GM12878 (cell line): Measurements from ENCODE around the gene ARHGEF7. TPM values are rescaled to one million over a fixed set of nuclear protein-coding genes. Genes with fewer than 3 reads are reported as not detected.

Experiments used
- ATAC-seq: fragments of 200-7000 bp; cut with Tn5 transposase; 3 replicates; pipeline ENCODE4 v1.9.1; 2020; ENCODE audit warnings: mild to moderate bottlenecking, moderate library complexity
- BruUV-seq: library from RNA; stranded (reverse); fragments of 400-500 nt; replicated peaks from 2 replicates; lab custom pipeline; 2021; lab: Mats Ljungman, UMichigan
- CTCF ChIA-PET: fragments of 300-600 bp; sonication (Branson Sonifier 250); formaldehyde crosslinking; extraction: SDS; loops from one replicate; lab custom pipeline; 2021; ENCODE audit warnings: inconsistent platforms; lab: Yijun Ruan, JAX
- POLR2A ChIA-PET: fragments of 350-600 bp; formaldehyde crosslinking; extraction: SDS; loops from one replicate; lab custom pipeline; 2021; ENCODE audit warnings: inconsistent platforms; lab: Charles Lee
- RAD21 ChIA-PET: fragments of 300-600 bp; sonication (Branson Sonifier 250); formaldehyde crosslinking; loops from one replicate; lab custom pipeline; 2023; ENCODE audit warnings: antibody characterized with exemption; ENCODE audit not compliant: unreplicated experiment; lab: Charles Lee
- SMC1A ChIA-PET: fragments of 300-600 bp; sonication (Branson Sonifier 250); formaldehyde crosslinking; loops from one replicate; lab custom pipeline; 2023; ENCODE audit not compliant: unreplicated experiment, uncharacterized antibody; lab: Charles Lee
- DNase-seq: peaks from one replicate; pipeline ENCODE4 v3.0.0-alpha.2; 2011; ENCODE audit warnings: low read depth, low spot score
- FAIRE-seq: peaks from 3 replicates; lab custom pipeline; 2011; peaks lifted over from hg19 to GRCh38; lab: Jason Lieb, UNC
- H2AFZ ChIP-seq: 2 replicates; pipeline ENCODE4 v1.6.0; 2011; ENCODE audit warnings: low read depth, low read length, control low read depth; ENCODE audit not compliant: control insufficient read depth
- H3K27ac ChIP-seq: 2 replicates; pipeline ENCODE4 v1.5.1; 2011; ENCODE audit warnings: control low read depth; ENCODE audit not compliant: control insufficient read depth, insufficient read depth
- H3K27me3 ChIP-seq, 2 experiments: replicated peaks in 1 of 2; 2 replicates each; pipeline versions ENCODE4 v1.6.0 to v1.6.1; 2011; ENCODE audit warnings: low read length in 1 of 2; ENCODE audit not compliant: control insufficient read depth in 2 of 2, insufficient read depth in 2 of 2
- H3K36me3 ChIP-seq, 2 experiments: 2 replicates each; pipeline ENCODE4 v1.5.1; 2011; ENCODE audit warnings: low read length in 1 of 2; ENCODE audit not compliant: control insufficient read depth in 2 of 2, insufficient read depth in 2 of 2
- H3K4me1 ChIP-seq: 2 replicates; pipeline ENCODE4 v1.6.1; 2011; ENCODE audit warnings: mild to moderate bottlenecking, low read length, moderate library complexity, mixed read lengths; ENCODE audit not compliant: control insufficient read depth, insufficient read depth
- H3K4me2 ChIP-seq: 2 replicates; pipeline ENCODE4 v1.6.0; 2011; ENCODE audit warnings: control low read depth; ENCODE audit not compliant: control insufficient read depth, insufficient read depth
- H3K4me3 ChIP-seq: fragments of 200-600 bp; sonication (generic); 2 replicates; pipeline ENCODE4 v1.5.1; 2016
- H3K79me2 ChIP-seq: 2 replicates; pipeline ENCODE4 v1.6.0; 2011; ENCODE audit warnings: low read length; ENCODE audit not compliant: control insufficient read depth, insufficient read depth
- H3K9ac ChIP-seq: 2 replicates; pipeline ENCODE4 v1.8.0; 2011; ENCODE audit warnings: low read length, control low read depth, mixed read lengths; ENCODE audit not compliant: control insufficient read depth, insufficient read depth
- H3K9me3 ChIP-seq: replicated peaks from 3 replicates; pipeline ENCODE4 v1.5.1; 2011; ENCODE audit warnings: mild to moderate bottlenecking, low read length; ENCODE audit not compliant: control insufficient read depth, insufficient read depth
- H4K20me1 ChIP-seq: 2 replicates; pipeline ENCODE4 v1.6.0; 2011; ENCODE audit not compliant: control insufficient read depth, insufficient read depth
- ASH2L ChIP-seq: fragments of 300-600, 200-600 bp; sonication (generic); IDR thresholded peaks from 2 replicates; pipeline ENCODE4 v1.6.1; 2017; ENCODE audit warnings: low read depth, mild to moderate bottlenecking, borderline replicate concordance
- BACH1 ChIP-seq: fragments of 450-650 bp; IDR thresholded peaks from 2 replicates; pipeline ENCODE4 v1.6.1; 2017; ENCODE audit warnings: mild to moderate bottlenecking, borderline replicate concordance
- CHD4 ChIP-seq: fragments of 200-600 bp; sonication (generic); IDR thresholded peaks from 2 replicates; pipeline ENCODE4 v1.6.1; 2016; ENCODE audit warnings: mild to moderate bottlenecking
- ESRRA ChIP-seq: IDR thresholded peaks from 2 replicates; pipeline ENCODE4 v1.6.1; 2012; ENCODE audit warnings: mild to moderate bottlenecking, low read length, improper control_type of control experiment
- ETV6 ChIP-seq, 2 experiments: fragments of 450-650 bp in 1 of 2; IDR thresholded peaks in 1 of 2; conservative IDR thresholded peaks in 1 of 2; 2 replicates each; pipeline ENCODE4 v1.6.1; 2014; ENCODE audit warnings: antibody characterized with exemption in 1 of 2, borderline replicate concordance in 1 of 2, low read depth in 1 of 2, mild to moderate bottlenecking in 1 of 2, moderate library complexity in 1 of 2
- JUND ChIP-seq: IDR thresholded peaks from 2 replicates; pipeline ENCODE4 v1.6.1; 2012; ENCODE audit warnings: low read depth, mild to moderate bottlenecking, low read length, improper control_type of control experiment, moderate library complexity
- KDM1A ChIP-seq: fragments of 200-600 bp; sonication (generic); IDR thresholded peaks from 2 replicates; pipeline ENCODE4 v1.6.1; 2016; ENCODE audit warnings: borderline replicate concordance
- NR2C2 ChIP-seq: IDR thresholded peaks from 2 replicates; pipeline ENCODE4 v1.6.1; 2011; ENCODE audit warnings: borderline replicate concordance, low read depth; ENCODE audit not compliant: control insufficient read depth, insufficient read length
- PML ChIP-seq: IDR thresholded peaks from 2 replicates; pipeline ENCODE4 v1.6.1; 2012; ENCODE audit warnings: low read length, inconsistent platforms
- POLR2AphosphoS5 ChIP-seq: IDR thresholded peaks from 2 replicates; pipeline ENCODE4 v1.6.1; 2011; ENCODE audit warnings: mild to moderate bottlenecking, low read length, inconsistent platforms
- RBBP5 ChIP-seq: fragments of 200-600 bp; sonication (generic); conservative IDR thresholded peaks from 2 replicates; pipeline ENCODE4 v1.6.1; 2016
- SP1 ChIP-seq: IDR thresholded peaks from one replicate; pipeline ENCODE4 v1.6.1; 2011; ENCODE audit warnings: low read depth, low read length
- TAF1 ChIP-seq: IDR thresholded peaks from 2 replicates; pipeline ENCODE4 v1.6.1; 2011; ENCODE audit warnings: mild to moderate bottlenecking, low read depth, low read length, borderline replicate concordance
- TCF3 ChIP-seq: IDR thresholded peaks from 2 replicates; pipeline ENCODE4 v1.6.1; 2012; ENCODE audit warnings: low read depth, mild to moderate bottlenecking, low read length, borderline replicate concordance; ENCODE audit not compliant: insufficient read depth
- WGBS: methylation state at CpG from one replicate; pipeline ENCODE4 v1.1.6; 2016; ENCODE audit warnings: low lambda C conversion rate; ENCODE audit not compliant: insufficient replicate concordance, insufficient coverage; ENCODE audit errors: missing lambda C conversion rate; 5-methylcytosine and 5-hydroxymethylcytosine counted together
- in situ Hi-C: fragments of 300-500 bp; cut with MboI; formaldehyde crosslinking; loops from 9 replicates; pipeline ENCODE4 v1.14.3; 2018; ENCODE audit warnings: mixed read lengths
- intact Hi-C: fragments of 100-400 bp; cut with micrococcal nuclease; formaldehyde crosslinking; loops from one replicate; pipeline ENCODE4 v1.14.2; 2022; ENCODE audit not compliant: unreplicated experiment
- polyA plus RNA-seq, 11 experiments: library from polyadenylated mRNA; depleted of rRNA in 4 of 11; unstranded in 6 of 11; stranded (reverse) in 5 of 11; fragments of >200 nt; fragmentation: Nextera tagmentation in 4 of 11; fragmentation: Illumina TruSeq in 1 of 11; extraction: Ambion mirVana in 4 of 11; extraction: Trizol in 1 of 11; gene quantifications; 1 replicate in 1 of 11; 2 replicates in 10 of 11; pipeline versions ENCODE4 v1.2.1 to v1.2.3, GENCODE V29; 2011 to 2016; ENCODE audit warnings: inconsistent platforms in 2 of 11, missing spikeins in 2 of 11, low read depth in 1 of 11
- total RNA-seq, 4 experiments: library from RNA; depleted of rRNA in 3 of 4; stranded (reverse); fragments of >200 nt in 3 of 4; fragmentation: Illumina TruSeq in 1 of 4; extraction: Trizol in 1 of 4; gene quantifications; 2 replicates each; pipeline versions ENCODE4 v1.2.1 to v1.2.3, GENCODE V29; 2013 to 2021
- TF ChIP-seq, protein P1 (sequence below): fragments of 450-650 bp; IDR thresholded peaks from 2 replicates; pipeline ENCODE4 v1.6.1; 2017; ENCODE audit warnings: mild to moderate bottlenecking
- TF ChIP-seq, protein P2 (sequence below): fragments of 150-350 bp; IDR thresholded peaks from 2 replicates; pipeline ENCODE4 v1.6.1; 2016; ENCODE audit warnings: low read depth, low read length
- TF ChIP-seq, protein P3 (sequence below): fragments of 450-650 bp; IDR thresholded peaks from 2 replicates; pipeline ENCODE4 v1.6.1; 2016; ENCODE audit warnings: mild to moderate bottlenecking

Gene ARHGEF7
- total and polyA plus RNA-seq, 10 of the 15 experiments (the other 5 are each of a cell fraction or from before 2014, with no cell fraction given) = 4.7 to 65.5 (median 36.6) TPM

DNA sequence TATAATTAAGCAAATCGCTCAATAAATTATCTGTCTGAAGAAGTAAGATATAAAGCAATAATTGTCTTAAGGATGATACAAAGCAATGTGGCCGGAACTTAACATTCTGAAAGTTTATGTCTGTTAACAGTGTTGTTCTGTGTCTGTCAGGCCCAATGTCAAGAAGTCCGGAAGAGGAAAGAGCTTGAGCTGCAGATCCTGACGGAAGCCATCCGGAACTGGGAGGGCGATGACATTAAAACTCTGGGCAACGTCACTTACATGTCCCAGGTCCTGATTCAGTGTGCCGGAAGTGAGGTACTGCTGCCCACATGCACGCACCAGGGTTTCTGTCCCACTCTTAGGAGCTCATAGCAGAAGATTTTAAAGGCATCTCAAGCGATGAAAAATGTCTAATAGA lies 160.3 kb downstream of the ARHGEF7 start:
- no peak overlapping the region for H3K27ac ChIP-seq
- POLR2A ChIA-PET = no interaction called here
- H3K9ac ChIP-seq = no peak overlapping the region
- TF ChIP-seq PML = no peak
- no peak for TF ChIP-seq RBBP5
- TF ChIP-seq ETV6 (conservative IDR thresholded peaks at IDR 0.05 in 1 of 2, IDR thresholded peaks at IDR 0.05 in 1 of 2; ENCODE audit: borderline replicate concordance in 1 of 2, low read depth in 1 of 2) = no peak
- TF ChIP-seq CHD4 = no peak
- no peak for TF ChIP-seq NR2C2
- no peak for TF ChIP-seq ASH2L
- TF ChIP-seq, protein P1, sequence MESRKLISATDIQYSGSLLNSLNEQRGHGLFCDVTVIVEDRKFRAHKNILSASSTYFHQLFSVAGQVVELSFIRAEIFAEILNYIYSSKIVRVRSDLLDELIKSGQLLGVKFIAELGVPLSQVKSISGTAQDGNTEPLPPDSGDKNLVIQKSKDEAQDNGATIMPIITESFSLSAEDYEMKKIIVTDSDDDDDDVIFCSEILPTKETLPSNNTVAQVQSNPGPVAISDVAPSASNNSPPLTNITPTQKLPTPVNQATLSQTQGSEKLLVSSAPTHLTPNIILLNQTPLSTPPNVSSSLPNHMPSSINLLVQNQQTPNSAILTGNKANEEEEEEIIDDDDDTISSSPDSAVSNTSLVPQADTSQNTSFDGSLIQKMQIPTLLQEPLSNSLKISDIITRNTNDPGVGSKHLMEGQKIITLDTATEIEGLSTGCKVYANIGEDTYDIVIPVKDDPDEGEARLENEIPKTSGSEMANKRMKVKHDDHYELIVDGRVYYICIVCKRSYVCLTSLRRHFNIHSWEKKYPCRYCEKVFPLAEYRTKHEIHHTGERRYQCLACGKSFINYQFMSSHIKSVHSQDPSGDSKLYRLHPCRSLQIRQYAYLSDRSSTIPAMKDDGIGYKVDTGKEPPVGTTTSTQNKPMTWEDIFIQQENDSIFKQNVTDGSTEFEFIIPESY = no peak
- TF ChIP-seq TCF3 = no peak
- no peak for TF ChIP-seq ESRRA
- no peak for TF ChIP-seq TAF1
- TF ChIP-seq JUND = no peak
- TF ChIP-seq BACH1 = no peak
- TF ChIP-seq, protein P2, sequence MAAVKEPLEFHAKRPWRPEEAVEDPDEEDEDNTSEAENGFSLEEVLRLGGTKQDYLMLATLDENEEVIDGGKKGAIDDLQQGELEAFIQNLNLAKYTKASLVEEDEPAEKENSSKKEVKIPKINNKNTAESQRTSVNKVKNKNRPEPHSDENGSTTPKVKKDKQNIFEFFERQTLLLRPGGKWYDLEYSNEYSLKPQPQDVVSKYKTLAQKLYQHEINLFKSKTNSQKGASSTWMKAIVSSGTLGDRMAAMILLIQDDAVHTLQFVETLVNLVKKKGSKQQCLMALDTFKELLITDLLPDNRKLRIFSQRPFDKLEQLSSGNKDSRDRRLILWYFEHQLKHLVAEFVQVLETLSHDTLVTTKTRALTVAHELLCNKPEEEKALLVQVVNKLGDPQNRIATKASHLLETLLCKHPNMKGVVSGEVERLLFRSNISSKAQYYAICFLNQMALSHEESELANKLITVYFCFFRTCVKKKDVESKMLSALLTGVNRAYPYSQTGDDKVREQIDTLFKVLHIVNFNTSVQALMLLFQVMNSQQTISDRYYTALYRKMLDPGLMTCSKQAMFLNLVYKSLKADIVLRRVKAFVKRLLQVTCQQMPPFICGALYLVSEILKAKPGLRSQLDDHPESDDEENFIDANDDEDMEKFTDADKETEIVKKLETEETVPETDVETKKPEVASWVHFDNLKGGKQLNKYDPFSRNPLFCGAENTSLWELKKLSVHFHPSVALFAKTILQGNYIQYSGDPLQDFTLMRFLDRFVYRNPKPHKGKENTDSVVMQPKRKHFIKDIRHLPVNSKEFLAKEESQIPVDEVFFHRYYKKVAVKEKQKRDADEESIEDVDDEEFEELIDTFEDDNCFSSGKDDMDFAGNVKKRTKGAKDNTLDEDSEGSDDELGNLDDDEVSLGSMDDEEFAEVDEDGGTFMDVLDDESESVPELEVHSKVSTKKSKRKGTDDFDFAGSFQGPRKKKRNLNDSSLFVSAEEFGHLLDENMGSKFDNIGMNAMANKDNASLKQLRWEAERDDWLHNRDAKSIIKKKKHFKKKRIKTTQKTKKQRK = no peak
- TF ChIP-seq, protein P3, sequence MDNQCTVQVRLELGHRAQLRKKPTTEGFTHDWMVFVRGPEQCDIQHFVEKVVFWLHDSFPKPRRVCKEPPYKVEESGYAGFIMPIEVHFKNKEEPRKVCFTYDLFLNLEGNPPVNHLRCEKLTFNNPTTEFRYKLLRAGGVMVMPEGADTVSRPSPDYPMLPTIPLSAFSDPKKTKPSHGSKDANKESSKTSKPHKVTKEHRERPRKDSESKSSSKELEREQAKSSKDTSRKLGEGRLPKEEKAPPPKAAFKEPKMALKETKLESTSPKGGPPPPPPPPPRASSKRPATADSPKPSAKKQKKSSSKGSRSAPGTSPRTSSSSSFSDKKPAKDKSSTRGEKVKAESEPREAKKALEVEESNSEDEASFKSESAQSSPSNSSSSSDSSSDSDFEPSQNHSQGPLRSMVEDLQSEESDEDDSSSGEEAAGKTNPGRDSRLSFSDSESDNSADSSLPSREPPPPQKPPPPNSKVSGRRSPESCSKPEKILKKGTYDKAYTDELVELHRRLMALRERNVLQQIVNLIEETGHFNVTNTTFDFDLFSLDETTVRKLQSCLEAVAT = no peak
- TF ChIP-seq KDM1A = no peak
- no peak for TF ChIP-seq POLR2AphosphoS5
- no peak for TF ChIP-seq SP1
- TF ChIP-seq, all 136 proteins: peak for 0
- no TSS peak for BruUV-seq
- no peak for DNase-seq
- intact Hi-C loops (no loop called here), in situ Hi-C loops (no loop called here)
- Histone ChIP-seq H2AFZ (no peak overlapping the region), H3K4me1 (no peaks in the 10 kb centered on the region), H3K27me3 (no peaks in the 10 kb centered on the region), H3K36me3 (peaks cover 23 to 37% of the 10 kb centered on the region in 2 experiments), H3K79me2 (no peaks in the 10 kb centered on the region), H4K20me1 (no peaks in the 10 kb centered on the region), H3K9me3 (no peaks in the 10 kb centered on the region), H3K4me2 (no peak overlapping the region), H3K4me3 (no peak overlapping the region)
- WGBS = 92% methylated on average over 10 of the region's 10 CpGs
- no peak for ATAC-seq
- ChIA-PET RAD21 (no interaction called here), SMC1A (interaction anchor here (0.5 to 1.3 kb wide), 2 partner anchors 19 to 28 kb away, joined by 3 to 4 read pairs; no protein-coding TSS in a partner anchor), CTCF (interaction anchor here (3.1 kb wide), 1 partner anchor 207 kb away, joined by 16 read pairs; no protein-coding TSS in a partner anchor)
- no peak for FAIRE-seq
